Esophagus muscularis mucosa (tissue), 3 donors: ENCODE data around the gene PSMB1.
"Not testable (repeated sequence)": the region's sequence is repeated elsewhere in the genome, so short reads cannot be mapped to it uniquely, and the experiment has no call there.

ENCODE experiments used
- POLR2A ChIP-seq: fragments of 450-650 bp; IDR thresholded peaks from one replicate; pipeline ENCODE4 v1.6.1; 2017; ENCODE audit warnings: antibody characterized with exemption, moderate library complexity, mild to moderate bottlenecking, low read depth
- TF ChIP-seq, protein P1 (sequence below), 3 experiments: fragments of 200-600 bp in 2 of 3; fragments of 450-650 bp in 1 of 3; sonication (generic) in 2 of 3; IDR thresholded peaks; one replicate each; pipeline ENCODE4 v1.5.1; 2017 to 2019; ENCODE audit warnings: antibody characterized with exemption in 3 of 3, mild to moderate bottlenecking in 2 of 3, moderate library complexity in 1 of 3

DNA sequence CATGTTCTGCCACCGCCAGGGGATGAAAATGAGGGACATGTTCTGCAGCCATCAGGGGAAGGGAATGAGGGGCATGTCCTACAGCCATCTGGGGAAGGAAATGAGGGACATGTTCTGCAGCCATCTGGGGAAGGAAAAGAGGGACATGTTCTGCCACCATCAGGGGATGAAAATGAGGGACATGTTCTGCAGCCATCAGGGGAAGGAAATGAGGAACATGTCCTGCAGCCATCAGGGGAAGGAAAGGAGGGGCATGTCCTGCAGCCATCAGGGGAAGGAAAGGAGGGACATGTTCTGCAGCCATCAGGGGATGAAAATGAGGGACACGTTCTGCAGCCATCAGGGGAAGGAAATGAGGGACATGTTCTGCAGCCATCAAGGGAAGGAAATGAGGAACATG is 50.8 kb downstream of the PSMB1 start:
- TF ChIP-seq, protein P1, sequence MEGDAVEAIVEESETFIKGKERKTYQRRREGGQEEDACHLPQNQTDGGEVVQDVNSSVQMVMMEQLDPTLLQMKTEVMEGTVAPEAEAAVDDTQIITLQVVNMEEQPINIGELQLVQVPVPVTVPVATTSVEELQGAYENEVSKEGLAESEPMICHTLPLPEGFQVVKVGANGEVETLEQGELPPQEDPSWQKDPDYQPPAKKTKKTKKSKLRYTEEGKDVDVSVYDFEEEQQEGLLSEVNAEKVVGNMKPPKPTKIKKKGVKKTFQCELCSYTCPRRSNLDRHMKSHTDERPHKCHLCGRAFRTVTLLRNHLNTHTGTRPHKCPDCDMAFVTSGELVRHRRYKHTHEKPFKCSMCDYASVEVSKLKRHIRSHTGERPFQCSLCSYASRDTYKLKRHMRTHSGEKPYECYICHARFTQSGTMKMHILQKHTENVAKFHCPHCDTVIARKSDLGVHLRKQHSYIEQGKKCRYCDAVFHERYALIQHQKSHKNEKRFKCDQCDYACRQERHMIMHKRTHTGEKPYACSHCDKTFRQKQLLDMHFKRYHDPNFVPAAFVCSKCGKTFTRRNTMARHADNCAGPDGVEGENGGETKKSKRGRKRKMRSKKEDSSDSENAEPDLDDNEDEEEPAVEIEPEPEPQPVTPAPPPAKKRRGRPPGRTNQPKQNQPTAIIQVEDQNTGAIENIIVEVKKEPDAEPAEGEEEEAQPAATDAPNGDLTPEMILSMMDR (IDR thresholded peaks at IDR 0.05): not testable (repeated sequence)
- not testable (repeated sequence) for TF ChIP-seq POLR2A
